T-cell (primary cell): Measurements from ENCODE around the gene DYNC1H1. TPM values are rescaled to one million over a fixed set of nuclear protein-coding genes. Genes with fewer than 3 reads are reported as not detected.

Experiments used
- ATAC-seq, 4 experiments: fragments of 200-7000 bp in 3 of 4; fragments of 150-1000 bp in 1 of 4; cut with Tn5 transposase; replicated peaks in 1 of 4; 1 replicate in 3 of 4; 2 replicates in 1 of 4; pipeline ENCODE4 v1.10.0; 2021; ENCODE audit warnings: moderate library complexity in 3 of 4, mild to moderate bottlenecking in 2 of 4, moderate number of reproducible peaks in 1 of 4
- CTCF ChIA-PET, 2 donors: fragments of 300-600 bp; sonication (Branson Sonifier 250); formaldehyde crosslinking; loops; one replicate each; lab custom pipeline; 2022; ENCODE audit warnings: antibody characterized with exemption in 2 of 2; lab: Charles Lee
- POLR2A ChIA-PET, 2 donors: fragments of 300-600 bp; sonication (Branson Sonifier 250); formaldehyde crosslinking; loops; one replicate each; lab custom pipeline; 2022; ENCODE audit warnings: antibody characterized with exemption in 2 of 2; lab: Charles Lee
- DNase-seq, 35 experiments: peaks; one replicate each; pipeline versions ENCODE4 v3.0.0 to v3.0.0-alpha.2; 2013 to 2023
- H3K27ac ChIP-seq: one replicate; pipeline ENCODE4 v1.5.1; 2013; ENCODE audit warnings: low read length
- H3K27me3 ChIP-seq, 2 experiments: replicated peaks in 1 of 2; 1 replicate in 1 of 2; 2 replicates in 1 of 2; pipeline versions ENCODE4 v1.6.1 to v1.7.0; 2013; ENCODE audit warnings: low read length in 1 of 2, mixed read lengths in 1 of 2; ENCODE audit not compliant: control insufficient read depth in 2 of 2, insufficient read depth in 2 of 2; ENCODE audit errors: extremely low read depth in 1 of 2
- H3K36me3 ChIP-seq, 2 donors: 1 replicate in 1 of 2; 2 replicates in 1 of 2; pipeline versions ENCODE4 v1.6.1 to v1.7.0; 2013; ENCODE audit warnings: low read length in 1 of 2; ENCODE audit not compliant: control insufficient read depth in 2 of 2, insufficient read depth in 1 of 2; ENCODE audit errors: extremely low read depth in 1 of 2
- H3K4me1 ChIP-seq, 2 experiments: 1 replicate in 1 of 2; 2 replicates in 1 of 2; pipeline versions ENCODE4 v1.6.1 to v1.7.0; 2013; ENCODE audit warnings: low read length in 2 of 2, mixed read lengths in 1 of 2; ENCODE audit not compliant: insufficient read depth in 2 of 2, control insufficient read depth in 1 of 2; ENCODE audit errors: extremely low read depth in 1 of 2
- H3K4me3 ChIP-seq, 2 donors: 1 replicate in 1 of 2; 2 replicates in 1 of 2; pipeline versions ENCODE4 v1.5.1 to v1.7.0; 2013; ENCODE audit warnings: mild to moderate bottlenecking in 2 of 2, low read length in 1 of 2, moderate library complexity in 1 of 2; ENCODE audit not compliant: control insufficient read depth in 1 of 2; ENCODE audit errors: extremely low read depth in 1 of 2
- H3K9me3 ChIP-seq: 2 replicates; pipeline ENCODE4 v1.7.0; 2013
- H3K27ac Mint-ChIP-seq, 2 donors: one replicate each; pipeline ENCODE4 v1.8.0; 2020 to 2021; ENCODE audit warnings: mild to moderate bottlenecking in 2 of 2, mixed read lengths in 2 of 2
- H3K27me3 Mint-ChIP-seq, 2 donors: one replicate each; pipeline ENCODE4 v1.8.0; 2021 to 2022; ENCODE audit warnings: mixed read lengths in 2 of 2
- H3K36me3 Mint-ChIP-seq: one replicate; pipeline ENCODE4 v1.8.0; 2021; ENCODE audit warnings: mixed read lengths
- H3K4me1 Mint-ChIP-seq, 3 donors: one replicate each; pipeline ENCODE4 v1.8.0; 2020 to 2022; ENCODE audit warnings: mixed read lengths in 3 of 3, mild to moderate bottlenecking in 1 of 3
- H3K4me3 Mint-ChIP-seq, 3 donors: one replicate each; pipeline ENCODE4 v1.8.0; 2020 to 2022; ENCODE audit warnings: mild to moderate bottlenecking in 3 of 3, mixed read lengths in 3 of 3, moderate library complexity in 3 of 3
- H3K9me3 Mint-ChIP-seq, 3 donors: one replicate each; pipeline ENCODE4 v1.8.0; 2020 to 2022; ENCODE audit warnings: mixed read lengths in 3 of 3
- WGBS: methylation state at CpG from one replicate; pipeline ENCODE4 v1.1.5; 2013; ENCODE audit warnings: missing lambda C conversion rate; ENCODE audit not compliant: insufficient coverage; 5-methylcytosine and 5-hydroxymethylcytosine counted together
- total RNA-seq, 35 experiments: library from RNA in 6 of 35; stranded (reverse) in 6 of 35; fragments of 120-200 nt in 1 of 35; gene quantifications; one replicate each; pipeline versions ENCODE4 v1.2.1 to v1.2.4 and lab custom pipeline; 2013 to 2026

The DYNC1H1 gene
- total RNA-seq, 5 donors from 2014 or later (not counting 1 experiment from before 2014, with no cell fraction given), result 271 to 310 (median 279) TPM

GRCh38 chr14:101963656-101964296, 597 bp upstream of the DYNC1H1 start:
- peaks cover 6 to 32% of the 10 kb centered on the region in 2 experiments for H3K4me1 ChIP-seq
- no peaks in the 10 kb centered on the region for H3K9me3 ChIP-seq
- CTCF ChIA-PET, result interaction anchor here in 1 of 2 donors (0.6 to 1.0 kb wide), 4 partner anchors 15 to 166 kb away, joined by 3 to 6 read pairs (median 4); no protein-coding TSS in a partner anchor
- no peak overlapping the region for H3K4me3 ChIP-seq
- peaks cover 0 to 11% of the 10 kb centered on the region in 2 donors for H3K36me3 ChIP-seq
- POLR2A ChIA-PET, result no interaction called here
- H3K4me1 Mint-ChIP-seq, result peaks cover 48 to 49% (median 49%) of the 10 kb centered on the region in 3 donors
- no peak for DNase-seq
- no peaks in the 10 kb centered on the region for H3K27me3 Mint-ChIP-seq
- H3K9me3 Mint-ChIP-seq, result no peaks in the 10 kb centered on the region
- peak overlapping the region; percentile 31 to 87 (median 64) for H3K4me3 Mint-ChIP-seq
- H3K27me3 ChIP-seq, result peaks cover 0 to 9% of the 10 kb centered on the region in 2 experiments
- H3K27ac Mint-ChIP-seq, result peak overlapping the region; percentile 83 to 88
- ATAC-seq, result no peak
- peak overlapping the region; percentile 48 for H3K27ac ChIP-seq
- WGBS, result 74% methylated on average over 16 of the region's 20 CpGs
- peaks cover 4% of the 10 kb centered on the region for H3K36me3 Mint-ChIP-seq

DNA sequence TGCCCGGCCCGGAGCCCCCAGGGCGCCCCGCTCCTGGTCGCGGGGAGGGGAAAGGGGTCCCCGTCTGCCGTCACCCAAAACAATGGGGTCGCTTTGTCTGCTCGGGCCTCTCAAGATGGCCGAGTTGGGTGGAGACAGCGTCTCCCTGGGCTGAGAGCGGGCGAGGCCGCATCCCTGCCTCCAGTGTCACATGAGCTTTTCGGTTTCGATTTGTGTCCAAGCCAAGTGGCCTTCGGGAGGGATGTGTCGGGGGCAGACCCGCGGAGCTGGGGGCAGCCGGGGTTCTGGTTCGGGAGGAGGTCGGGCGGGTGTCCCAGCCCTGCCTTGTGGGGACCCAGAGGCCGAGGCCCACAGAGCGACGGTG, 790 bp downstream of the DYNC1H1 start:
- DNase-seq, result peak; percentile 14 to 77 (median 39)
- WGBS, result 0% methylated on average over 28 of the region's 28 CpGs

DNA sequence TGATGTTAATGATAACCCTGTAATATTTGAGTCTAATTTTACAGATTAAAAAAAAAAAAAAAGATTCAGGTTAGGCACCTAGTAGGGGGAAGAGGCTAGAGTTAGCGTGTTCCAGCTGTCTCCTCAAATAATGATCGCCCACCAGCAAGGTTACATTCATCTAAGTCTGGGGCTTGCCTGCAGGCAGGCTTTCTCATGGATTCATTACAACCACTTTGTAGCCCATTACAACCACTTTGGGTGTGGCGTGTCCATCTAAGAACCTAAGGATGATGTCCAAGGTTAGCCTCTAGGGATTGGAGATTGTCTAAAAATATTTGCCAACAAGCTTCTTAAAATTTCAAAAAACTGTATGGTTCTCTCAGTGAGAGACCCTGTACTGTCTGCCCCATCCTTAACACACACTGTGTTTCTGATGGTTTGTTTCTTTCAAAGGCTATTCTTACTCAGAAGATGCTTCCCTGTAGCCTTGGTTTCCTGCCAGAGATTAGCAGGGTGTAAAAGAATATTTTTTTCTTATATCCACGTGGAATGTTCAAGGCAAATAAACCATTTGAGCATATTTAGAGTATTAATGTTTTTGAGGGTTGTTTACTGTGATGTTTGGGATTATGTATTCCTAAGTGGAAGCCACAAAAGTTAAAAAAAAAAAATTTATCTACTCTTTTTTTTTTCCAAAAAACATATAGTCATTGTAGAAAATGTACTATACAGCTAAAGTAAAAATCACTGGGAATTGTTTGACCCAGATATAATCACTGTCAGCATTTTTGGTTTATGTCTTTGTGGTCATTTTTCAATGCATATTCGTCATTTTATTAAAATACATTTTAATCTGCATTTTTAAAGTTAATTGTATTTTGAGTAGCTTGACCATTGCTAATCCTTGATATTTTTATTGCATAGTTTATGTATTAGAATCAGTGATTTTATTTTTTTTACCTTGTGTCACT, 1.7 kb downstream of the DYNC1H1 start:
- CTCF ChIA-PET, result interaction anchor here (0.6 to 1.0 kb wide), 3 partner anchors 18 to 1733 kb away, joined by 3 to 5 read pairs (median 5); no protein-coding TSS in a partner anchor
- peaks cover 6 to 32% of the 10 kb centered on the region in 2 experiments for H3K4me1 ChIP-seq
- no peaks in the 10 kb centered on the region for H3K27me3 Mint-ChIP-seq
- H3K27ac ChIP-seq, result peak overlapping the region; percentile 58
- peaks cover 11% of the 10 kb centered on the region for H3K36me3 Mint-ChIP-seq
- ATAC-seq, result no peak
- peak overlapping the region; percentile 81 to 85 for H3K4me3 ChIP-seq
- POLR2A ChIA-PET, result interaction anchor here (0.5 to 0.6 kb wide), 4 partner anchors 13 to 1701 kb away, joined by 3 to 4 read pairs (median 3); no protein-coding TSS in a partner anchor
- no peak for DNase-seq
- H3K27me3 ChIP-seq, result peaks cover 0 to 6% of the 10 kb centered on the region in 2 experiments
- H3K9me3 Mint-ChIP-seq, result no peaks in the 10 kb centered on the region
- 69% methylated on average over 2 of the region's 5 CpGs for WGBS
- H3K4me1 Mint-ChIP-seq, result peaks cover 51 to 58% (median 56%) of the 10 kb centered on the region in 3 donors
- H3K9me3 ChIP-seq, result no peaks in the 10 kb centered on the region
- H3K27ac Mint-ChIP-seq, result peak overlapping the region; percentile 76 to 83
- H3K36me3 ChIP-seq, result peaks cover 0 to 16% of the 10 kb centered on the region in 2 donors
- peak overlapping the region; percentile 87 to 92 (median 89) for H3K4me3 Mint-ChIP-seq

More for the DNA sequence above, 790 bp downstream of the DYNC1H1 start:
- Mint-ChIP-seq H3K4me1 (peaks cover 56 to 59% (median 58%) of the 10 kb centered on the region in 3 donors), H3K4me3 (peak overlapping the region; percentile 87 to 92 (median 89)), H3K27ac (peak overlapping the region; percentile 76 to 83), H3K9me3 (no peaks in the 10 kb centered on the region), H3K27me3 (no peaks in the 10 kb centered on the region), H3K36me3 (peaks cover 11% of the 10 kb centered on the region)
- ChIA-PET CTCF (interaction anchor here (0.6 to 1.0 kb wide), 2 partner anchors 17 to 19 kb away, joined by 3 to 5 read pairs; no protein-coding TSS in a partner anchor), POLR2A (interaction anchor here (0.5 to 0.7 kb wide), 4 partner anchors 32 to 1700 kb away, joined by 3 to 4 read pairs (median 3); no protein-coding TSS in a partner anchor)
- Histone ChIP-seq H3K4me1 (peaks cover 6 to 32% of the 10 kb centered on the region in 2 experiments), H3K36me3 (peaks cover 0 to 16% of the 10 kb centered on the region in 2 donors), H3K4me3 (peak overlapping the region; percentile 81 to 85), H3K27ac (peak overlapping the region; percentile 58), H3K9me3 (no peaks in the 10 kb centered on the region), H3K27me3 (peaks cover 0 to 8% of the 10 kb centered on the region in 2 experiments)
- peak; percentile 31 to 55 (median 49) for ATAC-seq

- H3K27me3 ChIP-seq, result peaks cover 0 to 2% of the 10 kb centered on the region in 2 experiments
- H3K27ac Mint-ChIP-seq, result peak overlapping the region; percentile 52 to 55
- peaks cover 50 to 56% (median 55%) of the 10 kb centered on the region in 3 donors for H3K4me1 Mint-ChIP-seq
- CTCF ChIA-PET, result no interaction called here
- no peaks in the 10 kb centered on the region for H3K9me3 ChIP-seq
- H3K4me3 ChIP-seq, result no peak overlapping the region
- DNase-seq (no peak), ATAC-seq (no peak)
- no CpG with 5 or more reads among the region's 2 CpGs for WGBS
- peaks cover 0 to 16% of the 10 kb centered on the region in 2 donors for H3K36me3 ChIP-seq
- H3K4me3 Mint-ChIP-seq, result peak overlapping the region; percentile 32 to 63 (median 45)
- H3K27ac ChIP-seq, result no peak overlapping the region
- H3K36me3 Mint-ChIP-seq, result peaks cover 11% of the 10 kb centered on the region
- no peaks in the 10 kb centered on the region for H3K27me3 Mint-ChIP-seq
- peaks cover 6 to 28% of the 10 kb centered on the region in 2 experiments for H3K4me1 ChIP-seq
- POLR2A ChIA-PET, result no interaction called here
- H3K9me3 Mint-ChIP-seq, result no peaks in the 10 kb centered on the region
Measured at GRCh38 chr14:101966742-101967141, 2.4 kb downstream of the DYNC1H1 start.

DNA sequence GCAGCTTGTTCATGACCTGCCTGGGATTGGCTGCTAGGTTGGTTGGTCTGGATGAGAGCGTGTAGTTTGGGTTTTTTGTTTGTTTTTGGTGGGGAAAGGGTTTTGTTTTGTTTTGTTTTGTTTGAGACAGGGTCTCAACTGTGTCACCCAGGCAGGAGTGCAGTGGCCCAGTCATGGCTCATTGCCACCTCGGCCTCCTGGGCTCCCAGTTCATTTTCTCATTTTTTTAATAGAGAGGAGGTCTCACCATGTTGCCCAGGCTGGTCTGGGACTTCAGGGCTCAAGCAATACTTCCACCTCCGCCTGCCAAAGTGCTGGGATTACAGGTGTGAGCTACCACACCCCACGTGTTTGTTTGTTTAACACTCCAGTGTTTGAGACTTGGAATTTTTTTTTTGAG, 3.8 kb downstream of the DYNC1H1 start:
- WGBS, result 100% methylated on average over 1 of the region's 4 CpGs
- H3K4me3 Mint-ChIP-seq, result no peak overlapping the region
- peak overlapping the region; percentile 15 to 30 for H3K27ac Mint-ChIP-seq
- DNase-seq (no peak), ATAC-seq (no peak)
- ChIA-PET CTCF (interaction anchor here (0.5 to 0.6 kb wide), 2 partner anchors 47 to 77 kb away, joined by 3 to 4 read pairs; no protein-coding TSS in a partner anchor), POLR2A (no interaction called here)
- peaks cover 64 to 70% (median 68%) of the 10 kb centered on the region in 3 donors for H3K4me1 Mint-ChIP-seq
- H3K36me3 ChIP-seq, result peaks cover 0 to 16% of the 10 kb centered on the region in 2 donors
- H3K4me1 ChIP-seq, result peaks cover 6 to 32% of the 10 kb centered on the region in 2 experiments
- no peaks in the 10 kb centered on the region for H3K9me3 ChIP-seq
- H3K9me3 Mint-ChIP-seq, result no peaks in the 10 kb centered on the region
- no peaks in the 10 kb centered on the region for H3K27me3 Mint-ChIP-seq
- no peaks in the 10 kb centered on the region for H3K27me3 ChIP-seq
- no peak overlapping the region for H3K27ac ChIP-seq
- H3K4me3 ChIP-seq, result no peak overlapping the region
- H3K36me3 Mint-ChIP-seq, result peaks cover 11% of the 10 kb centered on the region
